Activated CD8-positive, alpha-beta T cell treated with anti-CD3 and anti-CD28 coated beads for 36 hours (primary cell): ENCODE data around the gene NOVA1. TPM values are rescaled to one million over a fixed set of nuclear protein-coding genes. Genes with fewer than 3 reads are reported as not detected.

Experiments used
- ATAC-seq: fragments of 200-7000 bp; cut with Tn5 transposase; one replicate; pipeline ENCODE4 v1.10.0; 2021; ENCODE audit warnings: mild to moderate bottlenecking, moderate library complexity
- CTCF ChIA-PET: fragments of 350-600 bp; sonication (Branson Sonifier 250); formaldehyde crosslinking; loops from one replicate; lab custom pipeline; 2021; ENCODE audit warnings: antibody characterized with exemption; lab: Charles Lee
- POLR2A ChIA-PET: fragments of 350-600 bp; sonication (Branson Sonifier 250); formaldehyde crosslinking; loops from one replicate; lab custom pipeline; 2021; ENCODE audit warnings: antibody characterized with exemption; lab: Charles Lee
- DNase-seq: peaks from one replicate; pipeline ENCODE4 v3.0.0-alpha.2; 2020
- H3K27ac Mint-ChIP-seq: one replicate; pipeline ENCODE4 v1.8.0; 2021; ENCODE audit warnings: mild to moderate bottlenecking, mixed read lengths
- H3K27me3 Mint-ChIP-seq: one replicate; pipeline ENCODE4 v1.8.0; 2021; ENCODE audit warnings: mixed read lengths
- H3K36me3 Mint-ChIP-seq: one replicate; pipeline ENCODE4 v1.8.0; 2021; ENCODE audit warnings: low read depth, mixed read lengths
- H3K4me1 Mint-ChIP-seq: one replicate; pipeline ENCODE4 v1.8.0; 2021; ENCODE audit warnings: low read depth, mixed read lengths
- H3K4me3 Mint-ChIP-seq: one replicate; pipeline ENCODE4 v1.8.0; 2021; ENCODE audit warnings: mild to moderate bottlenecking, moderate library complexity, mixed read lengths
- H3K9me3 Mint-ChIP-seq: one replicate; pipeline ENCODE4 v1.8.0; 2021; ENCODE audit warnings: mixed read lengths
- intact Hi-C: fragments of 100-400 bp; cut with micrococcal nuclease; formaldehyde crosslinking; loops from one replicate; pipeline ENCODE4 v1.10.0; 2022
- total RNA-seq, 2 experiments: library from RNA; stranded (reverse); gene quantifications; one replicate each; pipeline ENCODE4 v1.2.3, GENCODE V29; 2021
- TF ChIP-seq, protein P1 (sequence below): fragments of 200-600 bp; IDR thresholded peaks from one replicate; pipeline ENCODE4 v1.8.0; 2022; ENCODE audit warnings: antibody characterized with exemption, mild to moderate bottlenecking

Gene NOVA1
- total RNA-seq, 2 experiments from 2014 or later: not detected

DNA sequence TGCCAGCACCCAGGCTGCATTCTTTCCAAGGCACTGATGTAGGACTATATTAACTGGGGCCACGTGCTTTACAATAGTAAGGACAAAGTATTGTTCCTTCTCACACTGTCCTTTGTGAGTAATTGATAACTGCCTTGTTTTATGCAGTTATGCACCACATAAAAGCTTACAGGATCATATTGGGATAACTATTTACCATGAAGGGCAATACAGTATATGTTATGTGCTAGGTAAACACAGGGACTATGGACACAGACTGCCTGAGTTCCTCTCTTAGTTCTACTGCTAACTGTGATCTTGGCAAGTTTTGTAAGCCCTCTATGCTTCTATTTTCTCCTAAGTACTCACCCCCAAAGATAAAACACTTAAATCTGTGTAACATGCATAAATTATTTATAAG, 183.7 kb downstream of the NOVA1 start:
- intact Hi-C loops: no loop called here
- Mint-ChIP-seq H3K9me3 (peaks cover 24% of the 10 kb centered on the region), H3K4me3 (no peak overlapping the region), H3K27me3 (no peaks in the 10 kb centered on the region), H3K27ac (no peak overlapping the region), H3K4me1 (no peaks in the 10 kb centered on the region), H3K36me3 (no peaks in the 10 kb centered on the region)
- TF ChIP-seq, protein P1, sequence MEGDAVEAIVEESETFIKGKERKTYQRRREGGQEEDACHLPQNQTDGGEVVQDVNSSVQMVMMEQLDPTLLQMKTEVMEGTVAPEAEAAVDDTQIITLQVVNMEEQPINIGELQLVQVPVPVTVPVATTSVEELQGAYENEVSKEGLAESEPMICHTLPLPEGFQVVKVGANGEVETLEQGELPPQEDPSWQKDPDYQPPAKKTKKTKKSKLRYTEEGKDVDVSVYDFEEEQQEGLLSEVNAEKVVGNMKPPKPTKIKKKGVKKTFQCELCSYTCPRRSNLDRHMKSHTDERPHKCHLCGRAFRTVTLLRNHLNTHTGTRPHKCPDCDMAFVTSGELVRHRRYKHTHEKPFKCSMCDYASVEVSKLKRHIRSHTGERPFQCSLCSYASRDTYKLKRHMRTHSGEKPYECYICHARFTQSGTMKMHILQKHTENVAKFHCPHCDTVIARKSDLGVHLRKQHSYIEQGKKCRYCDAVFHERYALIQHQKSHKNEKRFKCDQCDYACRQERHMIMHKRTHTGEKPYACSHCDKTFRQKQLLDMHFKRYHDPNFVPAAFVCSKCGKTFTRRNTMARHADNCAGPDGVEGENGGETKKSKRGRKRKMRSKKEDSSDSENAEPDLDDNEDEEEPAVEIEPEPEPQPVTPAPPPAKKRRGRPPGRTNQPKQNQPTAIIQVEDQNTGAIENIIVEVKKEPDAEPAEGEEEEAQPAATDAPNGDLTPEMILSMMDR: no peak
- POLR2A ChIA-PET: interaction anchor here (0.7 kb wide), 1 partner anchor 13 kb away, joined by 3 read pairs; no protein-coding TSS in a partner anchor
- ATAC-seq: no peak
- DNase-seq: no peak
- CTCF ChIA-PET: no interaction called here

DNA sequence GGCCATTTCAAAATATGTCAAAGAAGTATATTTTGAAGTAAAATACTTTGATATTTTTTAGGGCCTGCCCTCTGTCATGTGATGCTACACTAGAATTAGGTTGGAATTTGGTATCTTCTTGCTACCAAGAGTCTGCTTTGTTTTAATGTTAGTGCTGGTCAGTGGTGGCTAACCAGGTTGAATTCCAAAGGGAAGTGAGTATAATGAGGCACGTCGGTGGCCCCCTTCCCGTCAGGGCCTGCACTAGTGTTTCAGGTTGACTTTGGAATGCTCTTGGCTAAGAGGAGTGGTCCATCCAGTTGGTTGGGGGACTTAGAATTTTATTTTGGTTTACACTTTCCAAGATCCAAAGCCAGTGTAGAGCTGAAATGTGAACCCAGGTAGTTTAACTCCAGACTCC, 185.4 kb downstream of the NOVA1 start:
- CTCF ChIA-PET: no interaction called here
- Mint-ChIP-seq H3K4me1 (no peaks in the 10 kb centered on the region), H3K27me3 (no peaks in the 10 kb centered on the region), H3K36me3 (no peaks in the 10 kb centered on the region), H3K27ac (no peak overlapping the region), H3K9me3 (peaks cover 24% of the 10 kb centered on the region), H3K4me3 (no peak overlapping the region)
- DNase-seq (no peak), ATAC-seq (no peak)
- POLR2A ChIA-PET: no interaction called here
- TF ChIP-seq, protein P1: no peak
- intact Hi-C loops: no loop called here

DNA sequence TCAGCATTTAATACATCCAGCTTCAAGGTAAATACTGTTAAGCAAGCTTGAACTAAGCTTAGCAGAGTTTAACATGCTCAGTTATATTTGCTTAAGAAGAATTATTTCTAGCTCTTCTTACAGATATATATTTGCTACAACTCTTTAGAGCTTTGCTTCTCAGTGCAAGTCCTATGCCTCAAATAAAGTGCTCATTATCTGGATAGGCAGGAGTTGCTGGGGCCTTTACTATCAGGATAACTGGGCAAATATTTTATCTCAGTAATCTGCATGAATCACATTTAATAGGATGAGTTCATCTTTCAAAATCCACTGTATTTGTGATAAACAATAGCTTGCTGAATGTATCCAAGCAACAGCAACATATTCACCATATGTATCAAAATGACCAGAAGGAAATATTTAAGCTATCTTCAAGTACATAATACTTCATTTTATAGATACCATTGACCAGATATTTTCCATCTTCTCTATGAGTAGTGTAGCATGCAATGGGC, 187.6 kb downstream of the NOVA1 start:
- ATAC-seq: no peak
- H3K36me3 Mint-ChIP-seq: no peaks in the 10 kb centered on the region
- no peaks in the 10 kb centered on the region for H3K27me3 Mint-ChIP-seq
- H3K9me3 Mint-ChIP-seq: peaks cover 16% of the 10 kb centered on the region
- no peak overlapping the region for H3K27ac Mint-ChIP-seq
- intact Hi-C loops: no loop called here
- H3K4me3 Mint-ChIP-seq: no peak overlapping the region
- POLR2A ChIA-PET: no interaction called here
- TF ChIP-seq, protein P1: no peak
- H3K4me1 Mint-ChIP-seq: no peaks in the 10 kb centered on the region
- CTCF ChIA-PET: interaction anchor here (0.9 kb wide), 1 partner anchor 61 kb away, joined by 3 read pairs; no protein-coding TSS in a partner anchor
- DNase-seq: no peak

DNA sequence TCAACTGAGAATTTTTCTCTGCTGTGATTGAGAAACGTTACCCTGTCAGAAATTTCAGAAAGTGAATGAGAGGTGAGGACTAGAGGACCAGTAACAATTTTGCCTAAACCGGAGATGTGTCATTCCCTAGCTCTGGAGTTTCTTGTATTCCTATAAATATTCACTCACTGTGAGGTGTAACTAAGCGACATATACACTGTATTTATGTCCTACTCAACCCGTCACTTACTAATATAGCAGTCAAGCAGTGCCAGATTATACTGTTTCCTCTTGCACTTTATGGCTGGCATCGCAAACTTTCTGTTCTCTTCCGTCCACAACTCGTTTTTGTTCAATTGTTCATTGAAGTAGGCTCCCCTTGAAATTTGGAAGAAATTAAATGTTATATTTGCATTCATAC, 192.9 kb downstream of the NOVA1 start:
- intact Hi-C loops: no loop called here
- ChIA-PET POLR2A (no interaction called here), CTCF (no interaction called here)
- Mint-ChIP-seq H3K9me3 (peaks cover 6% of the 10 kb centered on the region), H3K4me1 (no peaks in the 10 kb centered on the region), H3K4me3 (no peak overlapping the region), H3K27ac (no peak overlapping the region), H3K36me3 (no peaks in the 10 kb centered on the region), H3K27me3 (no peaks in the 10 kb centered on the region)
- ATAC-seq (no peak), DNase-seq (no peak)
- TF ChIP-seq, protein P1: no peak

DNA sequence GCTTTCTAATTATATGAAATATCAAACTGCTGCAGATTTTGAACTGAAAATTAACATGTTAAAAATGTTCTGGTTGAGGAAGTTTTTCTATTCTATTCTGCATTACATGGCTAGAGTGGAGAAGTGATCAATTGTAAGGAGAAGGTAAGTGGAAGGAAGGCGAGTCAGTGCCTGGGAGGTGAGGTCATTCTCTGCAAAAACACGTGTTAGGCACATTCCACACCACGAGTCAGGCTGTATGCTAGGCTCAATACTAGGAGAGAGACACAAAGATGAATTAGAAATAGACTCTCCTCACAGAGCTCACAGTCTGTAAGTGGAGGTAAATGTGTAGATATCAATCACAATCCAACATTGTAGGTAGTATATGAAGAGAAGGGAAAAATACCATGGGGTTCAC, 194.1 kb downstream of the NOVA1 start:
- TF ChIP-seq, protein P1: no peak
- Mint-ChIP-seq H3K4me3 (no peak overlapping the region), H3K27ac (no peak overlapping the region), H3K4me1 (no peaks in the 10 kb centered on the region), H3K27me3 (no peaks in the 10 kb centered on the region), H3K9me3 (peaks cover 6% of the 10 kb centered on the region), H3K36me3 (no peaks in the 10 kb centered on the region)
- ChIA-PET POLR2A (no interaction called here), CTCF (no interaction called here)
- intact Hi-C loops: no loop called here
- DNase-seq (no peak), ATAC-seq (no peak)
